GM12878 (cell line): Measurements from ENCODE around the gene ZNF791. TPM values are rescaled to one million over a fixed set of nuclear protein-coding genes. Genes with fewer than 3 reads are reported as not detected.

ENCODE experiments used
- ATF2 ChIP-seq: IDR thresholded peaks from 2 replicates; pipeline ENCODE4 v1.6.1; 2012; ENCODE audit warnings: low read length, inconsistent platforms
- ATF7 ChIP-seq: fragments of 450-650 bp; IDR thresholded peaks from 2 replicates; pipeline ENCODE4 v1.6.1; 2016; ENCODE audit warnings: low read depth, mild to moderate bottlenecking
- CBX5 ChIP-seq: sonication (generic); IDR thresholded peaks from 2 replicates; pipeline ENCODE4 v1.6.1; 2016; ENCODE audit warnings: low read depth, moderate library complexity, mild to moderate bottlenecking, inconsistent platforms
- EZH2 ChIP-seq: IDR thresholded peaks from 2 replicates; pipeline ENCODE4 v1.6.1; 2012; ENCODE audit warnings: low read depth, mild to moderate bottlenecking, control low read depth, inconsistent platforms, low read length, borderline replicate concordance; ENCODE audit not compliant: control insufficient read depth
- FOS ChIP-seq: IDR thresholded peaks from 3 replicates; pipeline ENCODE4 v1.6.1; 2011; ENCODE audit warnings: borderline replicate concordance; ENCODE audit not compliant: insufficient read length; ENCODE audit errors: extremely low read depth
- IRF3 ChIP-seq: fragments of 450-650 bp; IDR thresholded peaks from 2 replicates; pipeline ENCODE4 v1.6.1; 2014; ENCODE audit warnings: mild to moderate bottlenecking
- MEF2B ChIP-seq: fragments of 450-650 bp; IDR thresholded peaks from 2 replicates; pipeline ENCODE4 v1.6.1; 2018; ENCODE audit warnings: mild to moderate bottlenecking, moderate library complexity; ENCODE audit not compliant: partially characterized antibody, poor library complexity, severe bottlenecking
- NBN ChIP-seq: fragments of 450-650 bp; IDR thresholded peaks from 2 replicates; pipeline ENCODE4 v1.6.1; 2016
- NR2C1 ChIP-seq: fragments of 450-650 bp; IDR thresholded peaks from 2 replicates; pipeline ENCODE4 v1.6.1; 2017; ENCODE audit warnings: antibody characterized with exemption, mild to moderate bottlenecking, moderate library complexity
- PAX8 ChIP-seq: fragments of 450-650 bp; IDR thresholded peaks from 2 replicates; pipeline ENCODE4 v1.6.1; 2017; ENCODE audit warnings: mild to moderate bottlenecking, moderate library complexity
- PKNOX1 ChIP-seq: fragments of 450-650 bp; IDR thresholded peaks from 2 replicates; pipeline ENCODE4 v1.6.1; 2016; ENCODE audit warnings: mild to moderate bottlenecking
- POU2F2 ChIP-seq: IDR thresholded peaks from 3 replicates; pipeline ENCODE4 v1.6.1; 2011; ENCODE audit warnings: low read depth, mild to moderate bottlenecking, low read length, borderline replicate concordance
- RELA ChIP-seq: fragments of 450-650 bp; IDR thresholded peaks from 2 replicates; pipeline ENCODE4 v1.8.0; 2014; ENCODE audit warnings: borderline replicate concordance; ENCODE audit not compliant: partially characterized antibody
- SIN3A ChIP-seq: IDR thresholded peaks from 2 replicates; pipeline ENCODE4 v1.6.1; 2012; ENCODE audit warnings: low read depth, low read length, improper control_type of control experiment
- SMARCA5 ChIP-seq: fragments of 450-650 bp; IDR thresholded peaks from 2 replicates; pipeline ENCODE4 v1.6.1; 2017; ENCODE audit warnings: mild to moderate bottlenecking
- TCF12 ChIP-seq: IDR thresholded peaks from 2 replicates; pipeline ENCODE4 v1.6.1; 2011; ENCODE audit warnings: low read depth, mild to moderate bottlenecking, low read length
- YY1 ChIP-seq: IDR thresholded peaks from 2 replicates; pipeline ENCODE4 v1.6.1; 2011; ENCODE audit warnings: low read depth, mild to moderate bottlenecking, low read length
- ZBTB33 ChIP-seq: fragments of 450-650 bp; IDR thresholded peaks from 2 replicates; pipeline ENCODE4 v1.6.1; 2017; ENCODE audit warnings: mild to moderate bottlenecking
- ZNF217 ChIP-seq: fragments of 450-650 bp; IDR thresholded peaks from 2 replicates; pipeline ENCODE4 v1.6.1; 2017; ENCODE audit warnings: antibody characterized with exemption, mild to moderate bottlenecking
- ZNF274 ChIP-seq: IDR thresholded peaks from one replicate; pipeline ENCODE4 v1.8.0; 2011; ENCODE audit not compliant: insufficient read length, insufficient read depth
- ZNF687 ChIP-seq: fragments of 450-650 bp; IDR thresholded peaks from 2 replicates; pipeline ENCODE4 v1.6.1; 2017; ENCODE audit warnings: mild to moderate bottlenecking, moderate library complexity
- polyA plus RNA-seq, 11 experiments: library from polyadenylated mRNA; depleted of rRNA in 4 of 11; unstranded in 6 of 11; stranded (reverse) in 5 of 11; fragments of >200 nt; fragmentation: Nextera tagmentation in 4 of 11; fragmentation: Illumina TruSeq in 1 of 11; extraction: Ambion mirVana in 4 of 11; extraction: Trizol in 1 of 11; gene quantifications; 1 replicate in 1 of 11; 2 replicates in 10 of 11; pipeline versions ENCODE4 v1.2.1 to v1.2.3, GENCODE V29; 2011 to 2016; ENCODE audit warnings: inconsistent platforms in 2 of 11, missing spikeins in 2 of 11, low read depth in 1 of 11
- total RNA-seq, 4 experiments: library from RNA; depleted of rRNA in 3 of 4; stranded (reverse); fragments of >200 nt in 3 of 4; fragmentation: Illumina TruSeq in 1 of 4; extraction: Trizol in 1 of 4; gene quantifications; 2 replicates each; pipeline versions ENCODE4 v1.2.1 to v1.2.3, GENCODE V29; 2013 to 2021

Gene ZNF791
- total and polyA plus RNA-seq, 10 of the 15 experiments (the other 5 are each of a cell fraction or from before 2014, with no cell fraction given), result 7.5 to 24.0 (median 11.8) TPM

- TF ChIP-seq ZNF687 (peak; percentile 50; the same call in 1 of the 2 replicates), TCF12 (no peak), NBN (peak; percentile 95; the same call in 1 of the 2 replicates), SIN3A (peak; percentile 81), PKNOX1 (peak; percentile 83), IRF3 (peak; percentile 54; the same call in 1 of the 2 replicates), POU2F2 (no peak), YY1 (peak; percentile 89), MEF2B (peak; percentile 64), ATF2 (peak; percentile 68), CBX5 (peak; percentile 60; the same call in 1 of the 2 replicates), RELA (peak; percentile 53), SMARCA5 (no peak), ZNF217 (0 out of 2 replicates have a peak, but pooled peaks have one; percentile 27), ZNF274 (no peak), NR2C1 (peak; percentile 97), ZBTB33 (peak; percentile 14; the same call in 1 of the 2 replicates), EZH2 (no peak), FOS (no peak), ATF7 (peak; percentile 79), PAX8 (no peak)
Observed at GRCh38 chr19:12669270-12670158, 58.8 kb downstream of the ZNF791 start (continued).
